Spleen (tissue), 7 donors: ENCODE measurements around the gene SPTBN1.

Experiments used
- CTCF ChIP-seq, 11 experiments: fragments of 200-600 bp in 7 of 11; fragments of 450-650 bp in 4 of 11; sonication (generic) in 4 of 11; IDR thresholded peaks in 8 of 11; conservative IDR thresholded peaks in 3 of 11; 1 replicate in 7 of 11; 2 replicates in 4 of 11; pipeline versions ENCODE4 v1.4.0 to v1.8.0; 2016 to 2021; ENCODE audit warnings: antibody characterized with exemption in 11 of 11, inconsistent platforms in 4 of 11, mild to moderate bottlenecking in 1 of 11
- POLR2A ChIP-seq, 3 donors: fragments of 450-650 bp; IDR thresholded peaks; one replicate each; pipeline ENCODE4 v1.5.1; 2017; ENCODE audit warnings: antibody characterized with exemption in 3 of 3, mild to moderate bottlenecking in 1 of 3
- POLR2AphosphoS5 ChIP-seq, 3 donors: sonication (generic); formaldehyde crosslinking; IDR thresholded peaks; one replicate each; pipeline ENCODE4 v1.5.1; 2017; ENCODE audit warnings: antibody characterized with exemption in 3 of 3
- donor health status: DM: no; HTN: no; CAD: no; lungs with moderate emphysema.
- donor health status: DM: no; HTN: no; CAD: no.
- donor health status: DM: no; HTN: no; CAD: no.

GRCh38 chr2:54416938-54417337, 39.2 kb upstream of the SPTBN1 start:
- TF ChIP-seq CTCF (IDR thresholded peaks at IDR 0.05 in 8 of 11, conservative IDR thresholded peaks at IDR 0.05 in 3 of 11) (no peak), POLR2A (IDR thresholded peaks at IDR 0.05) (no peak), POLR2AphosphoS5 (IDR thresholded peaks at IDR 0.05) (no peak)
